ENCODE results near the gene SLC1A1.

Gene SLC1A1

DNA sequence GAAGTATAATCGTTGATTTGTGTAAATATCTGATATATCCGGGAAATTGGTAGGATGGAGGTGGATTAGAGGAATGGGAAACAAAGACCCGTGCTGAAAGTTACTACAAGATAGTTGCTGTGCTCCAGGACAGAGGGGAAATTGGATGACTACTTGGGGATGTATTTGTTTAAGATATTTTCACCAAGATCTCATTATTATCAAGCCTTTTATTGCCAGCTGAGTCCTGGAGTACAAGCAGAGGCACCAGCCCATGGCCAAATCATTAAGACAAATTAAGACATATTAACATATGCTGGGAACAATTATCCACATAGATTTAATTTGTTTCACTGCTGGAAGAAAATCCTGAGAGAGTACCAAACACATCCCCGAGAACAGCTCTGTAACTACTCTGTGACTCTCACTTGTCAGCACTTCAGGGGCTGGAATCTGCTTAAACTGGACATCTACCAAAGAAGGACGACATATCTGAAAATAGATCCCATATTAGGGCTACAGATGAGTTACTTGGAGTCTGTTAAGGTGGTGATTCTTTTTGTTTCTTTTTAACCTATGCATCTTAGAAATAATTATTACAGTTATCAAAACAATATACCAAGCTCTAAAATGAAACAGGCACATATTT is 68.2 kb downstream of the SLC1A1 start:
- Histone ChIP-seq H3K9me3 (ENCODE audit: low read length) (no peaks in the 10 kb centered on the region), H3K27me3 (ENCODE audit: insufficient read depth, low read length) (no peaks in the 10 kb centered on the region), H2AFZ (ENCODE audit: low read depth, low read length) (no peak overlapping the region), H3K4me1 (ENCODE audit: insufficient read depth, low read length) (no peaks in the 10 kb centered on the region), H3K36me3 (ENCODE audit: insufficient read depth, low read length) (no peaks in the 10 kb centered on the region), H3K4me3 (ENCODE audit: low read length) (no peak overlapping the region)

- Histone ChIP-seq H3K4me1 (ENCODE audit: insufficient read depth, low read length) (no peaks in the 10 kb centered on the region), H3K27me3 (ENCODE audit: insufficient read depth, low read length) (no peaks in the 10 kb centered on the region), H3K36me3 (ENCODE audit: insufficient read depth, low read length) (no peaks in the 10 kb centered on the region), H2AFZ (ENCODE audit: low read depth, low read length) (no peak overlapping the region), H3K4me3 (ENCODE audit: low read length) (no peak overlapping the region), H3K9me3 (ENCODE audit: low read length) (no peaks in the 10 kb centered on the region)
Measured at GRCh38 chr9:4559261-4560182, 69.3 kb downstream of the SLC1A1 start.

DNA sequence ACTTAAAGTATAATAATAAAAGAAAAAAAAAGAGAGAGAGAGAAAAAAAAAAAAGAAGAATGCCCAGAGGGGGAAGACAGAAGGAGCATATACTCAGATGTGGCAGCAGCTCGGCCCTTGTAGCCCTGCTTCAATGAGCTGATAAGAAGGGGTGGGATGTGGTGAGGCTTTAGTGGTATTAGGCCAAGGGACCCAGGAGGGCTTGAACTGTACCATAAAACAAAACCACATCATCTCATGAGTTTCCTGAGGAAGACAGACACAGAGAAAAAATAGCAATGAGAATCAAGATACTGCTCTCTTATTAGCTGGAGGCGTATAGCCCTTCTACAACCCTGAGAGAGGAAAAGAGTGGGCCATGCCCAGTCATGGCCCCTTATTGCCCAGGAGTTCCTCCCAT is 72.8 kb downstream of the SLC1A1 start:
- H3K9me3 ChIP-seq (ENCODE audit: low read length): no peaks in the 10 kb centered on the region
- no peak overlapping the region for H2AFZ ChIP-seq (ENCODE audit: low read depth, low read length)
- H3K36me3 ChIP-seq (ENCODE audit: insufficient read depth, low read length): no peaks in the 10 kb centered on the region
- H3K27me3 ChIP-seq (ENCODE audit: insufficient read depth, low read length): no peaks in the 10 kb centered on the region
- H3K4me1 ChIP-seq (ENCODE audit: insufficient read depth, low read length): no peaks in the 10 kb centered on the region
- no peak overlapping the region for H3K4me3 ChIP-seq (ENCODE audit: low read length)

- Histone ChIP-seq H3K27me3 (ENCODE audit: insufficient read depth, low read length) (no peaks in the 10 kb centered on the region), H3K36me3 (ENCODE audit: insufficient read depth, low read length) (no peaks in the 10 kb centered on the region), H3K4me1 (ENCODE audit: insufficient read depth, low read length) (no peaks in the 10 kb centered on the region), H3K4me3 (ENCODE audit: low read length) (no peak overlapping the region), H3K9me3 (ENCODE audit: low read length) (no peaks in the 10 kb centered on the region), H2AFZ (ENCODE audit: low read depth, low read length) (no peak overlapping the region)
Measured at GRCh38 chr9:4566806-4567205, 76.5 kb downstream of the SLC1A1 start.

DNA sequence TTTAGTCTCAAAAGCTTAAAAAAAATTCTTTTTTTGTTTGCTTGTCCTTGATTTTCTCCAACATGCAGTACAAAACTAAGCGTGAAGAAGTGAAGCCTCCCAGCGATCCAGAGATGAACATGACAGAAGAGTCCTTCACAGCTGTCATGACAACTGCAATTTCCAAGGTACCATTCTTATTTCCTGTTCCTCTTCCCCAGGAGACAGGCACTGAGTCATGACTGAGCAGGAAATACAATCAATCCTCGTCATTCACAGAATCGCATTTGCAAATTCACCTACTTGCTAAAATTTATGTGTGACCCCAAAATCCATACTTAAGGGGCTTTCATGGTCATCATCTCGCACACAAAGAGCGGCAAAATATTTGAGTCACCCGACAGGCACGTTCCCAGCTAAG is 77.3 kb downstream of the SLC1A1 start:
- H3K9me3 ChIP-seq (ENCODE audit: low read length): no peaks in the 10 kb centered on the region
- H3K4me3 ChIP-seq (ENCODE audit: low read length): no peak overlapping the region
- no peaks in the 10 kb centered on the region for H3K36me3 ChIP-seq (ENCODE audit: insufficient read depth, low read length)
- H3K27me3 ChIP-seq (ENCODE audit: insufficient read depth, low read length): no peaks in the 10 kb centered on the region
- no peaks in the 10 kb centered on the region for H3K4me1 ChIP-seq (ENCODE audit: insufficient read depth, low read length)
- no peak overlapping the region for H2AFZ ChIP-seq (ENCODE audit: low read depth, low read length)

DNA sequence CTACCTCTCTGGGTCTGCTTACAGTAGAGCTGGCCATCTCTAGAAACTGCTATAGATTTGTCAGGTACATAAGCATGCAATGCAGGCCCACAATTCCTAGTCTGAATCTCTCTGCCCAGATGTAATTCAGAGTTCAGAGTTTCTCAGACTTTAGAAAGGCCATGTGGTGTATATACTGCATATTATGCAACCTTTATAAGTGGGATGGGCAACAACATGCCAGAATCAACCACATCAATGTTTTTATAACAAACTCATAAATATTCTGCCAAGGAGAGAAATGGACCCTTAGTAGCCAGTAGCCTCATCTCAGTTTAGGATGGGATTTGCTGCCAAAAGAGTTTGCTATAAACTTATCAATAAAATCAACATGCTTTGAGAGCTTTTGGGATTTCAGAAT is 78.8 kb downstream of the SLC1A1 start:
- H3K9me3 ChIP-seq (ENCODE audit: low read length): no peaks in the 10 kb centered on the region
- no peak overlapping the region for H2AFZ ChIP-seq (ENCODE audit: low read depth, low read length)
- no peaks in the 10 kb centered on the region for H3K4me1 ChIP-seq (ENCODE audit: insufficient read depth, low read length)
- no peak overlapping the region for H3K4me3 ChIP-seq (ENCODE audit: low read length)
- no peaks in the 10 kb centered on the region for H3K36me3 ChIP-seq (ENCODE audit: insufficient read depth, low read length)
- no peaks in the 10 kb centered on the region for H3K27me3 ChIP-seq (ENCODE audit: insufficient read depth, low read length)

DNA sequence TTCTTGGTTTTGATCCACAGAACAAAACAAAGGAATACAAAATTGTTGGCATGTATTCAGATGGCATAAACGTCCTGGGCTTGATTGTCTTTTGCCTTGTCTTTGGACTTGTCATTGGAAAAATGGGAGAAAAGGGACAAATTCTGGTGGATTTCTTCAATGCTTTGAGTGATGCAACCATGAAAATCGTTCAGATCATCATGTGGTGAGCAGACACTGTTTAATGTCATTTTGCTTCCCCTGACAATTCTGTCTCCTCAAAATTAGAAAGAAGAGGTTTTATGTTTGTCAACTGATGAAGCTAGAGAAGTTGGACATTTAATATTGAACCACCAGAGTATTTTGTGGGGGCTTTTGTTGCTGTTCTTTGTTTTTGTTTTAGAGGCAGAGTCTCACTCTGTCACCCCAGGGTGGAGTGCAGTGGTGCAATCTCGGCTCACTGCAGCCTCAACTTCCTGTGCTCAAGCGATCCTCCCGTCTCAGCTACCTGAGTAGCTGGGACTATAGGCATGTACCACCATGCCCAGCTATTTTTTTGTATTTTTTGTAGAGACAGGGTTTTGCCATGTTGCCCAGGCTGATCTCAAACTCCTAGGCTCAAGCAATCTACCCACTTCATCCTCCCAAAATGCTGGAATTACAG is 82.0 kb downstream of the SLC1A1 start:
- Histone ChIP-seq H3K36me3 (ENCODE audit: insufficient read depth, low read length) (no peaks in the 10 kb centered on the region), H3K27me3 (ENCODE audit: insufficient read depth, low read length) (no peaks in the 10 kb centered on the region), H2AFZ (ENCODE audit: low read depth, low read length) (no peak overlapping the region), H3K4me3 (ENCODE audit: low read length) (no peak overlapping the region), H3K9me3 (ENCODE audit: low read length) (no peaks in the 10 kb centered on the region), H3K4me1 (ENCODE audit: insufficient read depth, low read length) (no peaks in the 10 kb centered on the region)

DNA sequence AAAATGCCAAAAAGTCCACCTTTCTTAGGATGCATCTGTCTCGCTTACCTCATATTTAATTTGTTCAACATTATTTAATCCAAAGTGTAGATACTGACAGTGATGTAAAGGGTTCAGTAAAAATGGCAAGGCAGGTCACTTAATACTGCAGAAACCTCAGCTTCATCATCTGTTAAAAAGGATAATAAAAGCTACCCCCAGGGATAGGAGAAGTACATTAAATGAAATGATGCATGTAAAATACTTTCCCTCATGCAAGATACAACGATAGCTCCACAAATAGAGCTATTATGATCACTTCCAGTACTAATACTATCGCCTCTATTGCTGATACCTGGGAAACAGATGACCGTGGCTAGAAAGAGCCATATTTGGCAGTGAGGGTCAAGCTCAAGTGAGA is 82.9 kb downstream of the SLC1A1 start:
- H3K4me1 ChIP-seq (ENCODE audit: insufficient read depth, low read length): no peaks in the 10 kb centered on the region
- H3K36me3 ChIP-seq (ENCODE audit: insufficient read depth, low read length): no peaks in the 10 kb centered on the region
- H3K9me3 ChIP-seq (ENCODE audit: low read length): no peaks in the 10 kb centered on the region
- no peak overlapping the region for H2AFZ ChIP-seq (ENCODE audit: low read depth, low read length)
- H3K27me3 ChIP-seq (ENCODE audit: insufficient read depth, low read length): no peaks in the 10 kb centered on the region
- H3K4me3 ChIP-seq (ENCODE audit: low read length): no peak overlapping the region

DNA sequence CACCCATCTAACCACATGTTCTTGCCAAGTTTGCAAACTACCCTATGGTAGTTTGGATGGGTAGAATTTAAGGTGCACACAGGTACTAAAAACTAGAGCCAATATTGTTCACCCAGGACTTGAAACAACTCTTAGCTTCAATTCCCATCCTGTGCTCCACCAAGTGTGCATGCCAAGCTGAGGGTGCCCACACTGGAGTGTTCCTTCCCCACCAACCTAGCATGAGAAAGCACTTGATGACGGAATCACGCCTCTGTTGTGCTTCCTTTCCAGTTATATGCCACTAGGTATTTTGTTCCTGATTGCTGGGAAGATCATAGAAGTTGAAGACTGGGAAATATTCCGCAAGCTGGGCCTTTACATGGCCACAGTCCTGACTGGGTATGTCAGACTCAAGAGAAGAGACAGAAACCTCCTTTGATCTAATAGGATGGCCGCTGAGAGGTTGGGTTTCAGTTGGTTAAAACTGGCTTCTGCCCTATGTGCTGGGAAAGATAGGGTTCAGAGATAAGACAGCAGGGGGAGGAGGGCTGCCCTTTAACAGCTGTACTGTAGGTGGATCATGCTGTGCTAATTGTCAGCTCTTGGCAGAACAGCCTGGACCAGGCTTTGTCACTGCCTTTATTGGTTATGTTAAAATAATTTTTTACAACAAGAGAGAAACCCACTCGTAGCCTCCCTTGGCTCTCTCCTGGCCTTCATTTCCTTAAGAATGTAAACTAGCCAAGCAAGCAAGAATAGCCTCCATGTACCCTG is 83.5 kb downstream of the SLC1A1 start:
- Histone ChIP-seq H3K36me3 (ENCODE audit: insufficient read depth, low read length) (no peaks in the 10 kb centered on the region), H2AFZ (ENCODE audit: low read depth, low read length) (no peak overlapping the region), H3K27me3 (ENCODE audit: insufficient read depth, low read length) (no peaks in the 10 kb centered on the region), H3K4me3 (ENCODE audit: low read length) (no peak overlapping the region), H3K9me3 (ENCODE audit: low read length) (no peaks in the 10 kb centered on the region), H3K4me1 (ENCODE audit: insufficient read depth, low read length) (no peaks in the 10 kb centered on the region)

DNA sequence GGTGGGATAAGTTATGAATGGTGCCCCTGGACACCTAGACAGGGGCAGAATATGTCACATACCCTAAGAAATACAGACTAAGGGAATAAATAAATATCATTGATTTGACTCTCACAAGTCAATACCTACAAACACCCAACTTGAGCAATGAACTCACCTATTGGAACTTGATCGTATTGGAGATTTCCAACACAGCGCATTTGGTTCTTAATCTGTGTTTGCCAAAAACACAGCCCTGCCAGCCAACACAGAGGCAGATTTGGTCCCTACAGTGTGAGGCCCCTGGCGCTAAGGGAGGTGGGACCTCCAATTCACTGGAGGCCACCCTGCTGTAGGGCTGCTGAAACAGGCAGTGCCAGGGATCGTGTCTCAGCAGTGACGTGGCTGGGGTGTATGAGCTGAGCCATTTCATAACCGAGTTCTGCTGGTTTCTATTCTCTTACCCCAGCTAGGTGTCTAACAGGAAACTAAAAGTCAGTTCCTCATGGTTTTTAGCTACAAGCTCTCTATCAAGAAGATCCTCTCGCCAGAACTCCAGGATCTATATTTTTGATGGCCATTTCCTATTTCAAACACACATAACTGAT is 84.5 kb downstream of the SLC1A1 start:
- H3K27me3 ChIP-seq (ENCODE audit: insufficient read depth, low read length): no peaks in the 10 kb centered on the region
- no peaks in the 10 kb centered on the region for H3K4me1 ChIP-seq (ENCODE audit: insufficient read depth, low read length)
- H2AFZ ChIP-seq (ENCODE audit: low read depth, low read length): no peak overlapping the region
- no peaks in the 10 kb centered on the region for H3K9me3 ChIP-seq (ENCODE audit: low read length)
- H3K4me3 ChIP-seq (ENCODE audit: low read length): no peak overlapping the region
- no peaks in the 10 kb centered on the region for H3K36me3 ChIP-seq (ENCODE audit: insufficient read depth, low read length)

DNA sequence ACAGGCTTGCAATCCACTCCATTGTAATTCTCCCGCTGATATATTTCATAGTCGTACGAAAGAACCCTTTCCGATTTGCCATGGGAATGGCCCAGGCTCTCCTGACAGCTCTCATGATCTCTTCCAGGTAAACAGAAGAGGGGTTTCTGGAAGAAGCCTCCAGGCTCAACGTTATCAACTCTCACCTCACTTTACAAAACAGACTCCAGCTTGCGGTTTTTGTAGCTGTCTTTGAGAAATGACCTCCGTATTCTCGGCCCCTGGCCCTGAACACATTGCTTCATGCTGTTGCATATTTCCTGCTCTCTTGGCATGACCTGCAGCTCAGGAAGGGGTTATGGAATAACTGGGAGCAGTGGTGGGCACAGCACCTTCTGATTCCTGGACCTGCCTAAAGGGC is 85.7 kb downstream of the SLC1A1 start:
- Histone ChIP-seq H3K9me3 (ENCODE audit: low read length) (no peaks in the 10 kb centered on the region), H3K27me3 (ENCODE audit: insufficient read depth, low read length) (no peaks in the 10 kb centered on the region), H3K4me1 (ENCODE audit: insufficient read depth, low read length) (no peaks in the 10 kb centered on the region), H2AFZ (ENCODE audit: low read depth, low read length) (no peak overlapping the region), H3K4me3 (ENCODE audit: low read length) (no peak overlapping the region), H3K36me3 (ENCODE audit: insufficient read depth, low read length) (no peaks in the 10 kb centered on the region)

DNA sequence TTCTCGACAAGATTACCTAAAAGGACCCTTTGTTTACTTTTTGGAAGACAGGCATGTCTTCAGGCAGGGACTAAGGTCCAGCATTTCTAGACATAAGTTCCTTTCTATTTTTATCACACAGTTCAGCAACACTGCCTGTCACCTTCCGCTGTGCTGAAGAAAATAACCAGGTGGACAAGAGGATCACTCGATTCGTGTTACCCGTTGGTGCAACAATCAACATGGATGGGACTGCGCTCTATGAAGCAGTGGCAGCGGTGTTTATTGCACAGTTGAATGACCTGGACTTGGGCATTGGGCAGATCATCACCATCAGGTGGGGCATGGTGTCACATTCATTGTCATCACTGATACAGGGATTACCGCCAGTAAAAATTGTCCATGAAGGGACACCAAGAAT is 86.2 kb downstream of the SLC1A1 start:
- Histone ChIP-seq H3K9me3 (ENCODE audit: low read length) (no peaks in the 10 kb centered on the region), H3K36me3 (ENCODE audit: insufficient read depth, low read length) (no peaks in the 10 kb centered on the region), H3K4me3 (ENCODE audit: low read length) (no peak overlapping the region), H2AFZ (ENCODE audit: low read depth, low read length) (no peak overlapping the region), H3K4me1 (ENCODE audit: insufficient read depth, low read length) (peaks cover 1% of the 10 kb centered on the region), H3K27me3 (ENCODE audit: insufficient read depth, low read length) (no peaks in the 10 kb centered on the region)
